Stimulated activated CD8-positive, alpha-beta memory T cell treated with anti-CD3 and anti-CD28 coated beads, Interleukin-2, amount 100 ng/mL, for 1 hour (primary cell): ENCODE measurements around the gene TUBGCP4.
"Not testable (repeated sequence)": the region's sequence is repeated elsewhere in the genome, so short reads cannot be mapped to it uniquely, and the experiment has no call there.

Experiments
- DNase-seq, 2 donors: peaks; one replicate each; pipeline ENCODE4 v3.0.0-alpha.2; 2020; ENCODE audit warnings: low read depth in 2 of 2

The TUBGCP4 gene

GRCh38 chr15:43370975-43371974 is at the start of gene TUBGCP4, which contains the start of gene ZSCAN29:
TSS of gene TUBGCP4 (plus strand) at chr15:43371101. CDS start at chr15:43371355, 254 bp downstream.
TSS of gene ZSCAN29 (minus strand) at chr15:43371043. CDS start at chr15:43369913, 1,130 bp downstream.
- peak; percentile 54 to 56 for DNase-seq

GRCh38 chr15:43325039-43325684 is 45.7 kb upstream of the TUBGCP4 start:
- DNase-seq = no peak

GRCh38 chr15:43329217-43329959 is 41.5 kb upstream of the TUBGCP4 start:
- no peak for DNase-seq

GRCh38 chr15:43329960-43330779 is 40.7 kb upstream of the TUBGCP4 start, which contains the start of gene LCMT2:
TSS of gene LCMT2 (minus strand) at chr15:43330573. CDS start at chr15:43330489, 84 bp downstream.
- DNase-seq = peak; percentile 78 to 81

- DNase-seq = no peak
Measured at GRCh38 chr15:43330780-43331087, 40.2 kb upstream of the TUBGCP4 start.

GRCh38 chr15:43346305-43346704 is 24.6 kb upstream of the TUBGCP4 start:
- no peak for DNase-seq

GRCh38 chr15:43347114-43347513 is 23.8 kb upstream of the TUBGCP4 start:
- DNase-seq = no peak

GRCh38 chr15:43352693-43353382 is 18.1 kb upstream of the TUBGCP4 start:
- no peak for DNase-seq

- no peak for DNase-seq
Measured at GRCh38 chr15:43360821-43361220, 10.1 kb upstream of the TUBGCP4 start.

GRCh38 chr15:43361313-43361903 is 9.5 kb upstream of the TUBGCP4 start:
- no peak for DNase-seq

- DNase-seq = no peak
Measured at GRCh38 chr15:43370310-43370974, 459 bp upstream of the TUBGCP4 start.

GRCh38 chr15:43376017-43376705 is 5.3 kb downstream of the TUBGCP4 start:
- DNase-seq = no peak

- no peak for DNase-seq
Measured at GRCh38 chr15:43378601-43379000, 7.7 kb downstream of the TUBGCP4 start.

GRCh38 chr15:43382310-43382709 is 11.4 kb downstream of the TUBGCP4 start:
- DNase-seq = no peak

GRCh38 chr15:43383070-43383469 is 12.2 kb downstream of the TUBGCP4 start:
- no peak for DNase-seq

GRCh38 chr15:43390723-43391122 is 19.8 kb downstream of the TUBGCP4 start:
- no peak for DNase-seq

GRCh38 chr15:43393592-43393991 is 22.7 kb downstream of the TUBGCP4 start:
- DNase-seq = not testable (repeated sequence)

GRCh38 chr15:43402255-43402654 is 31.4 kb downstream of the TUBGCP4 start:
- DNase-seq = no peak

GRCh38 chr15:43403616-43404015 is 32.7 kb downstream of the TUBGCP4 start:
- DNase-seq = no peak
